ENCODE measurements around the gene SHANK1. TPM values are rescaled to one million over a fixed set of nuclear protein-coding genes. Genes with fewer than 3 reads are reported as not detected.

SHANK1 gene
- total and polyA plus RNA-seq, 11 donors: 0.03 to 2.1 (median 0.44) TPM; not detected in 1

DNA sequence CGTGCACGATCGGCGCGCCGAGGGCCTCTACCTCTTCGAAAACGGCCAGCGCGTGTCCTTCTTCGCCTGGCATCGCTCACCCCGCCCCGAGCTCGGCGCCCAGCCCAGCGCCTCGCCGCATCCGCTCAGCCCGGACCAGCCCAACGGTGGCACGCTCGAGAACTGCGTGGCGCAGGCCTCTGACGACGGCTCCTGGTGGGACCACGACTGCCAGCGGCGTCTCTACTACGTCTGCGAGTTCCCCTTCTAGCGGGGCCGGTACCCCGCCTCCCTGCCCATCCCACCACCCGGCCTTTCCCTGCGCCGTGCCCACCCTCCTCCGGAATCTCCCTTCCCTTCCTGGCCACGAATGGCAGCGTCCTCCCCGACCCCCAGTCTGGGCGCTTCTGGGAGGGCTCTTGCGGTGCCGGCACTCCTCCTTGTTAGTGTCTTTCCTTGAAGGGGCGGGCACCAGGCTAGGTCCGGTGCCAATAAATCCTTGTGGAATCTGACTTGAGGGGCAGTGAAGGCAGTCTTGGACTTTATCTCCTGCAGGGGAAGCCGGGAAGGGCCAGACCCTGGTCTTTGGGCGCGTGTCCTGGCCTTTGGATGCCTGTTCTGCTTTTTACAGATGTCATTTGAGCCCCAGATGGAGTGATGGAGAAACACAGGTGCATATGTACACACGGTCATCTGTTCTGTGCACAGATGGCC is 5.8 kb upstream of the SHANK1 start:
- H3K27ac ChIP-seq: peak overlapping the region in 8 of 12 donors; percentile 38 to 72 (median 62)
- WGBS, 4 donors: 3 to 7% (median 4%) methylated on average over 27 to 52 of the region's 52 CpGs
- peaks cover 0 to 34% (median 5%) of the 10 kb centered on the region in 12 donors for H3K4me1 ChIP-seq
- no peaks in the 10 kb centered on the region for H3K36me3 ChIP-seq
- TF ChIP-seq, protein P1, sequence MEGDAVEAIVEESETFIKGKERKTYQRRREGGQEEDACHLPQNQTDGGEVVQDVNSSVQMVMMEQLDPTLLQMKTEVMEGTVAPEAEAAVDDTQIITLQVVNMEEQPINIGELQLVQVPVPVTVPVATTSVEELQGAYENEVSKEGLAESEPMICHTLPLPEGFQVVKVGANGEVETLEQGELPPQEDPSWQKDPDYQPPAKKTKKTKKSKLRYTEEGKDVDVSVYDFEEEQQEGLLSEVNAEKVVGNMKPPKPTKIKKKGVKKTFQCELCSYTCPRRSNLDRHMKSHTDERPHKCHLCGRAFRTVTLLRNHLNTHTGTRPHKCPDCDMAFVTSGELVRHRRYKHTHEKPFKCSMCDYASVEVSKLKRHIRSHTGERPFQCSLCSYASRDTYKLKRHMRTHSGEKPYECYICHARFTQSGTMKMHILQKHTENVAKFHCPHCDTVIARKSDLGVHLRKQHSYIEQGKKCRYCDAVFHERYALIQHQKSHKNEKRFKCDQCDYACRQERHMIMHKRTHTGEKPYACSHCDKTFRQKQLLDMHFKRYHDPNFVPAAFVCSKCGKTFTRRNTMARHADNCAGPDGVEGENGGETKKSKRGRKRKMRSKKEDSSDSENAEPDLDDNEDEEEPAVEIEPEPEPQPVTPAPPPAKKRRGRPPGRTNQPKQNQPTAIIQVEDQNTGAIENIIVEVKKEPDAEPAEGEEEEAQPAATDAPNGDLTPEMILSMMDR (IDR thresholded peaks at IDR 0.05): no peak
- TF ChIP-seq POLR2A (IDR thresholded peaks at IDR 0.05): peak in 1 of 2 donors; percentile 2
- H3K4me3 ChIP-seq: peak overlapping the region; percentile 15 to 71 (median 62)
- peaks cover 0 to 56% (median 20%) of the 10 kb centered on the region in 9 donors for H3K27me3 ChIP-seq
- peak in 2 of 4 donors; percentile 36 to 39 for ATAC-seq
- intact Hi-C loops (cut with DNase I): no loop called here
- no peaks in the 10 kb centered on the region for H3K9me3 ChIP-seq
- DNase-seq: peak in 1 of 5 donors; percentile 47

DNA sequence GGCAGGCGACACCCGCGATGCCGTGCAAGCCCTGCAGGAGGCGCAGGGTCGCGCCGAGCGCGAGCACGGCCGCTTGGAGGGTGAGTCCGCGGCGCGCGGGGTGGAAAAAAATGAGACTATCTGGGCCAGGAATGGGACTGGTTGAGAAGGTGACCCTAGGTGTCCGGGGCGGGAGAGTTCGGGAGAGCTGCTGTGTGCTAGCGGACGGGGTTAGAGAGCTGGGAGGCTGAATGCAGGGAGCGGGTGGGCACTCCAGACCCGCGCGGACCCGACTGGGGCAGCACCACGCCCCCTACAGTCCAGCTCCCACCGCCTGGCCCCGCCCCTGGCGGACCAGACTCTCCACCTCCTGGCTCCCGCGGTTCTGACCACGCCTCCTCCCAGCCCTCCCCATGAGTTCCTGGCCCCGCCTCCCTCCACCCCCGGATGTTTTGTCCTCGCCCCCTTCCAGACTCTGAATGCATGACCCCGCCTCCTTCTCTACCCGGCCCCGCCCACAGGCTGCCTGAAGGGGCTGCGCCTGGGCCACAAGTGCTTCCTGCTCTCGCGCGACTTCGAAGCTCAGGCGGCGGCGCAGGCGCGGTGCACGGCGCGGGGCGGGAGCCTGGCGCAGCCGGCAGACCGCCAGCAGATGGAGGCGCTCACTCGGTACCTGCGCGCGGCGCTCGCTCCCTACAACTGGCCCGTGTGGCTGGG is 5.1 kb upstream of the SHANK1 start:
- intact Hi-C loops (cut with DNase I): no loop called here
- WGBS, 4 donors: 1 to 2% (median 1%) methylated on average over 38 to 65 of the region's 65 CpGs
- peak; percentile 94 to 98 (median 96) for ATAC-seq
- Histone ChIP-seq H3K9me3 (no peaks in the 10 kb centered on the region), H3K4me1 (peaks cover 0 to 35% (median 5%) of the 10 kb centered on the region in 12 donors), H3K27me3 (peaks cover 0 to 56% (median 20%) of the 10 kb centered on the region in 9 donors), H3K4me3 (peak overlapping the region; percentile 33 to 71 (median 62)), H3K36me3 (no peaks in the 10 kb centered on the region), H3K27ac (peak overlapping the region in 9 of 12 donors; percentile 48 to 83 (median 67))
- TF ChIP-seq POLR2A (IDR thresholded peaks at IDR 0.05): peak in 1 of 2 donors; percentile 63
- TF ChIP-seq, protein P1 (IDR thresholded peaks at IDR 0.05): peak; percentile 45 to 81 (median 68)
- peak; percentile 96 to 99 (median 98) for DNase-seq

- H3K4me3 ChIP-seq: peak overlapping the region; percentile 33 to 71 (median 62)
- no peaks in the 10 kb centered on the region for H3K9me3 ChIP-seq
- peaks cover 0 to 42% (median 7%) of the 10 kb centered on the region in 12 donors for H3K4me1 ChIP-seq
- H3K27ac ChIP-seq: peak overlapping the region in 10 of 12 donors; percentile 48 to 83 (median 66)
- WGBS, 4 donors: 4 to 20% (median 7%) methylated on average over 15 to 31 of the region's 31 CpGs
- DNase-seq (peak in 1 of 5 donors; percentile 66), ATAC-seq (no peak)
- no peak for TF ChIP-seq POLR2A (IDR thresholded peaks at IDR 0.05)
- TF ChIP-seq, protein P1 (IDR thresholded peaks at IDR 0.05): no peak
- peaks cover 0 to 60% (median 24%) of the 10 kb centered on the region in 9 donors for H3K27me3 ChIP-seq
- no peaks in the 10 kb centered on the region for H3K36me3 ChIP-seq
- intact Hi-C loops (cut with DNase I): no loop called here
Measured at GRCh38 chr19:50723735-50724521, 4.3 kb upstream of the SHANK1 start.

All from heart left ventricle (tissue), 16 donors.